Muscle layer of duodenum (tissue), 2 donors: ENCODE results near the gene OR4D5.

Experiments used
- H3K27ac ChIP-seq: one replicate; pipeline ENCODE4 v1.7.0; 2013; ENCODE audit warnings: mild to moderate bottlenecking, low read length
- H3K27me3 ChIP-seq: one replicate; pipeline ENCODE4 v1.7.0; 2013; ENCODE audit warnings: low read depth, mild to moderate bottlenecking, control low read depth, low read length
- H3K36me3 ChIP-seq, 2 donors: one replicate each; pipeline ENCODE4 v1.7.0; 2013; ENCODE audit warnings: low read length in 2 of 2, control low read depth in 1 of 2, mild to moderate bottlenecking in 1 of 2; ENCODE audit not compliant: insufficient read depth in 2 of 2, control insufficient read depth in 1 of 2
- H3K4me1 ChIP-seq, 2 donors: one replicate each; pipeline ENCODE4 v1.7.0; 2013; ENCODE audit warnings: low read length in 2 of 2, mild to moderate bottlenecking in 2 of 2, control low read depth in 1 of 2, moderate library complexity in 1 of 2; ENCODE audit not compliant: insufficient read depth in 2 of 2, control insufficient read depth in 1 of 2
- H3K4me3 ChIP-seq, 2 donors: one replicate each; pipeline ENCODE4 v1.7.0; 2013; ENCODE audit warnings: low read length in 2 of 2, low read depth in 1 of 2, mild to moderate bottlenecking in 1 of 2
- H3K9me3 ChIP-seq, 2 donors: one replicate each; pipeline ENCODE4 v1.7.0; 2013; ENCODE audit warnings: low read length in 2 of 2, control low read depth in 1 of 2, mild to moderate bottlenecking in 1 of 2; ENCODE audit not compliant: control insufficient read depth in 1 of 2
- donor health status: healthy.

OR4D5 gene

DNA sequence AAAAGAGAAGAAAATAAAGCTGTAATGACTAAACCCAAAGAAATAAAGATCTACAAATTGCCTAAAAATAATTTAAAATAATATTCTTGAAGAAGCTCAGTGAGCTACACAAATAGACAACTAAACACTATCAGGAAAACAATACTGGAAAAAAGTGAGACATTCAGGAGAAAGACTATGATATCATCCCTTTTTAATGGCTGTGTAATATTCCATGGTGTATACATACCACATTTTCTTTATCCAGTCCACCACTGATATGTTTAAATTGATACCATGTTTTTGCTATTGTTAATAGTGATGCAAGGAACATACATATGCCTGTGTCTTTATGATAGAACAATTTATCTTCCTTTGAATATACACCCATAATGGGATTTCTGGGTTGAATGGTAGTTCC, 17.3 kb downstream of the OR4D5 start:
- H3K9me3 ChIP-seq = no peaks in the 10 kb centered on the region
- no peaks in the 10 kb centered on the region for H3K36me3 ChIP-seq
- no peaks in the 10 kb centered on the region for H3K4me1 ChIP-seq
- H3K4me3 ChIP-seq = no peak overlapping the region
- H3K27me3 ChIP-seq = no peaks in the 10 kb centered on the region
- H3K27ac ChIP-seq = no peak overlapping the region

GRCh38 chr11:123973816-123974215, 34.4 kb downstream of the OR4D5 start:
- Histone ChIP-seq H3K9me3 (no peaks in the 10 kb centered on the region), H3K27me3 (no peaks in the 10 kb centered on the region), H3K36me3 (no peaks in the 10 kb centered on the region), H3K4me3 (no peak overlapping the region), H3K4me1 (no peaks in the 10 kb centered on the region), H3K27ac (no peak overlapping the region)

GRCh38 chr11:123976770-123977560, 37.5 kb downstream of the OR4D5 start:
- Histone ChIP-seq H3K9me3 (no peaks in the 10 kb centered on the region), H3K27me3 (no peaks in the 10 kb centered on the region), H3K4me3 (no peak overlapping the region)

GRCh38 chr11:123977731-123978347, 38.4 kb downstream of the OR4D5 start, which contains the start of gene OR10S1:
OR10S1 (minus strand) TSS chr11:123977781; CDS start chr11:123977664, 117 bp downstream.
- no peaks in the 10 kb centered on the region for H3K36me3 ChIP-seq
- H3K4me1 ChIP-seq = no peaks in the 10 kb centered on the region
- no peak within 1 kb of the TSS for H3K4me3 ChIP-seq
- no peak within 1 kb of the TSS for H3K27ac ChIP-seq
- H3K9me3 ChIP-seq = peaks cover 0 to 1% of the 10 kb centered on the region in 2 donors
- no peaks in the 10 kb centered on the region for H3K27me3 ChIP-seq

More at GRCh38 chr11:123976770-123977560, 37.5 kb downstream of the OR4D5 start:
- no peaks in the 10 kb centered on the region for H3K36me3 ChIP-seq
- H3K27ac ChIP-seq = no peak overlapping the region
- H3K4me1 ChIP-seq = no peaks in the 10 kb centered on the region

DNA sequence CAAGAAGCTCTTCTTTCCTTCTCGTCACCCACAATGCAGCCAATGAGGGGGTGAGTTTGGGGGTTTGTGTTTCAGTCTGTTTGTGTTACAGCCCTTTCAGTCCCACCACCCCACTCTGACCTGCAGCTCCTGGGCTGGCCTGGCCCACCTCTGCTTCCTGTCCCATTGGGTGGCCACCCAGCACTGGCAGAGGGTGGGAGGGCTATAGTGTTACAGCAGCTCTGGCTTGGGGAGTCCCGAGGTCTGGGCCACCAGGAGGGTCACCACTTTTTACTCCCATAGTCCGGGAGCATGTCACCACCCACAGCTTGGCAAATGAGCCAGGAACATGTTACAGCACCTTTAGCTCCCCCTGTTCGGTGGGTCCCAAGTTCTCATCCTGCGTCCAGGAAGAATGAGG, 39.9 kb downstream of the OR4D5 start:
- H3K36me3 ChIP-seq = no peaks in the 10 kb centered on the region
- peaks cover 0 to 6% of the 10 kb centered on the region in 2 donors for H3K9me3 ChIP-seq
- no peak overlapping the region for H3K27ac ChIP-seq
- no peak overlapping the region for H3K4me3 ChIP-seq
- no peaks in the 10 kb centered on the region for H3K27me3 ChIP-seq
- H3K4me1 ChIP-seq = no peaks in the 10 kb centered on the region
